GM18499 (cell line): ENCODE results near the gene SERPINA12.

Experiments
- ATAC-seq: cut with Tn5 transposase; IDR thresholded peaks from one replicate; pipeline ENCODE4 v1.9.1; 2021; ENCODE audit warnings: moderate number of reproducible peaks; ENCODE audit not compliant: insufficient read depth, unreplicated experiment

SERPINA12 gene

DNA sequence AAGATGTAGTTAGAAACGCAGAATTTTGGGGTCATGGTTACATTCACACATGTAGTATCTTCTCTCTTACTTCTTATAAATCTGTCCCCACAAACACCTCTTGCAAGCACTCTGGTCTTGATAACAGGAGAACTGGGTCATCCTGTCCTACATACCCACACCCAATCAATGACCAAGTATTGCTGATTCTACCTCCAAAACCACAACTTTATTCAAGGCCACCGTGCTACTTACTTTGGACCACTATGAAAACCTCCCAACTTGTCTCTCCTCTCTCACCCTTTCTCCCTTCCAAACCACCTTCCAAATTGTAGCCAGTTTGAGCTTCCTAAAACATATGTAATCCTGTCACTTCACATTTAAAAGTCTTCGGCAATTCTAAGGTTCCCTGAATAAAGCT is 62.1 kb downstream of the SERPINA12 start:
- ATAC-seq, result no peak

DNA sequence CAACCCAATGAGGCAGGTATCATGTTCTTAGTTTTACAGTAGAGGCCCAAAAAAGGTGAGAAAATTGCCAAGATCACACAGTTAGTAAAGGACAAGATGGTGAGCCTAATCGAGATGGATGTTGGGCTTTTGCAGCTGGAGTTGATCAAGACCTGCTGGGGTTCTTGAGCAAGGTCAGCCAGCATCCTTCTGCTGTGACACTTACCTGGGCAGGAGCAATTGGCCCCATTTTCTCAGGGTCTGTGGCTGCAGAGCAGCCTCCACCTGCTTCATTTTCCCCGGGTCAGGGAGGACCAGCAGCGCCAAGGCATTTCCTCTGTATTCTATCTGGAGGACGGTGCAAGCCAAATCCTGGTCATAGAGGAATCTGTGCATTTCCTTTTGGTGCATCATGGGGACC is 63.1 kb downstream of the SERPINA12 start:
- no peak for ATAC-seq

DNA sequence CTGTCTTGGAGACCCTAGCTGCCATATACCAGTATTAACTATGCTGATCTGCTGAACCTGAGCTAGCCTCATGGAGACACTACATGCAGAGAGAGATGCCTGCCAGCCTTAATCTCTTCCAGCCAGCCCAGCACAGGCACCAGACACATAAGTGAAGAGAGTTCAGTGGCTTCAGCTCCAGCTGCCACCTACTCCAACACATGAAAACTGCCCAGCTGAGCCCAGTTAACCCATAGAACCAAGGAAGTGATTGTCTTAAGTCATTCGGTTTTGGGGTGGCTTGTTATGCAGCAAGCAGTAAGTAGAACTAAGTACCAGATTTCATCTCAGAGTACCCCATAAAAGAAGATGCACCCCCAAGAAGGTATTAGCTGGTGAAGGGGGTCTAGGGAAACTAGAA is 64.3 kb downstream of the SERPINA12 start:
- ATAC-seq, result no peak

DNA sequence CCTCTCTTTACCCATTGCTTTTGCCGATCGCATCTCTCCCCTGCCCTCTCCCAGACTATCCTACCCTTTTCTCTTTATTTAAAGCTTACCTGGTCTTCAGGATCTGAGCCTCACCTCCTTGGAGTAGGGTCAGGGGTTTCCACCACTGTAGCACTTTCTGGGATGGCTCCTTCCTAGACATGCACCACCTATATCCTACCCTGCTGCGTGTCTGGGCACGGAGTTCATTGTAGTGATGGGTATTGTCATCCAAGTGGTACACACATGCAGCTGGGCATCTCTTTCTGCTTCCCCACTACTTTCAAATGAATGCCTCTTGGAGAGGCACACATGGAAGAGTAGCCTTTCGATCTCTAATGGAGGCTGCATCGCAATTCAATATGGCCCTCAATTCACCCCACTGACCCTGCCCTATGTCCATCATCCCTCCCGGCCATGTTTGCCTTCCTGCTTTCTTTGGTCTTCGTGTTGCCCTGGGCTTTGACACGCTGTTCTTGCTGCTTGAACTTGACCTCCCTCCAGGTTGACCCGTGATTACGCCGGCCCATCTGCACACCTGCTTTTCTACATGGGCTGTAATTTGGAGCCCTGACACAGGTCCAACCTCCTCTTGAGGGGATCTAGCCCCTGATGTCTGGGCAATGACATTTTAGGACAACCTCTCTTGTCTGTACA is 67.6 kb downstream of the SERPINA12 start:
- no peak for ATAC-seq

DNA sequence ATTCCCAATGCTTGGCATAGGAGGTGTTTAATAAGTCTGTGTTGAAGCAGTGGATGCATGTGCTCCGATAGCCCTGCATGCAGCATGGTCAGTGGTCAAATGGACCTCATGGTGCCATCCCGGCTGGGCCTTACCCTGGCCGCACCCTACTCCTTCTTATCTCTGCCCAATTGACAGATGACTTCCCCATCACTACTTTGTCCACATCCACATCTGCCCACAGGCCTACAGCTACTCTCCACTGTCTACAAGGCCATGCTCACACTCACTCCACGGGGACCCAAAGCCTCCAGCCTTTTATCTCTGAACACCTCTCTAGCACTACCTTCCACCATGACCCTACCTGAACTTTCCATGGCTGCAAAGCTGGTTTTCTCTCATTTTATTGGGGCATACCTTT is 68.1 kb downstream of the SERPINA12 start:
- no peak for ATAC-seq

DNA sequence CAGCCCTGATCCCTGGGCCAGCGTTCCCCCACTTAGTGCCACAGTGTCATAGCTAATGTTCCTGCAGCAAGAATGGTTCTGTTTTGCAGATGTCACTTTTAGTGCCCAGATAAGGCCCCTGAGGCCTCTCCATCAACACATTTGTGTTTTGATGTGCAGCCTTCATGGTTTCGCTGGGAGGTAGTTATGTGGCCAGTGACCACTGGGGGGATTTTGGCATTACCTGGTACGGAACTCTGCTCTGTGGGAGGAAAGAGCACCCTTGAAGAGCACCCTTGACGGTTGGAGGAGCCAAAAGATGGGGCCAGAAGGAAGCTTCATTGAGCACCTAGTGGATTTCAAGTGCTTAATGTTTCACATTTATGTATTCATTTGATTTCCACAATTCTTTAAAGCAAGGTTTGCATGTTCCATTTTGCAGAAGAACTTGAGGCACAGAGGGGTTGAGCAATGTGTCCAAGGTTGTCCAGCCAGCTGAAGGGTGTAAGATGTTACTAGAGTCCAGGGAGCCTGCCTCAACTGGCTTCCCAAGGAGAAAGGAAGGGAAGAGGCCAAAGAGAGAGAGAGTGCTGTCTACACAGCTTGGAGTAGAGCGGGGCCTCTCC is 69.7 kb downstream of the SERPINA12 start:
- ATAC-seq, result no peak
